Activated CD8-positive, alpha-beta memory T cell treated with anti-CD3 and anti-CD28 coated beads, Interleukin-2, amount 50 U/mL, for 4 hours (primary cell): ENCODE results near the gene CCDC187.

Experiments used
- DNase-seq: peaks from one replicate; pipeline ENCODE4 v3.0.0-alpha.2; 2020

Gene CCDC187

DNA sequence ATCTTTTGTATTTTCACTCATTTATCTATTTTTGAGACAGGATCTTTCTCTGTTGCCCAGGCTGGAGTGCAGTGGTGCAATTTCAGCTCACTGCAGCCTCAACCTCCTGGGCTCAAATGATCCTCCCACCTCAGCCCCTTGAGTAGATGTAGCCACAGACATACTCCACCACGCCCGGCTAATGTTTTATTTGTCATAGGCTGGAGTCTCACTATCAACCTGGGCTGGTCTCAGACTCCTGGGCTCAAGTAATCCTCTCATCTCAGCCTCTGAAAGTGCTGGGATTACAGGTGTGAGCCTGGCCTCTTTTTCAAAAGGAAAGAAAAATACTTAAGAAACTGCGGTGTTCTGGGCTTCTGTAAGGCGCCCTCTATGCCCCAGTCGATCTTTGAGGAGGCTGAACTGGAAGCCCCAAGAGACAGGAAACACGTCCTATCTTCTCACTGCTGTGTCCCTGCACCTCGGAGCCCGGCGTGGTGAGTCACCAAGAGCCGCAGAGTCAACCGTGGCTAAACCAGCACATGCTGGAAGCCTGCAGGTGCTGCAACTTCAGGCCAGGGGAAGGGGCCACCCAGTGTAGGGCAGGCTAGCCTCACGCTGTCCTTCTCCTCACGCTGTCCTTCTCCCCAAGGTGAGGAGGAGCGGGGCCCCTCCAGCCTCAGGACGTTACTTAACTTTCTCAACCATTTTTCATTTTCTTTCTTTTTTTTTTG is 83.7 kb downstream of the CCDC187 start:
- no peak for DNase-seq

DNA sequence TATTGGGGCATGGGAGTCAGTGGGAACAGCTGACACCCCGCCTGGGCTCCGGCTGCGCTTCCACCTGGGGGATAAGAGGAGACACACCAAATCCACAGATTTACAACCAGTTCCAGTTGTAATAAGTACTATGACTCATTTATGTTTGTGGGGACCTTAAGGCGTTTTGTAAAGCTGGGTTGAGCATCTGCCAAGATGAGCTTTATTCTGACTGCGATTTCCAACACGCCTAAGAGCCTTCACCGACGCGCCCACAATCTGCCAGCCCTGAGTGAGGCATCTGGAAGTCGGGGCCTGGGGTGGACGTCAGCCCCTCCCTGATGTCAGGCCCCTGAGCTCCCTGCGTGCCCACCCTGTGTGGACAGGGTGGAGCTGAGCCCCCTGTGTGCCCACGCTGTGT is 84.6 kb downstream of the CCDC187 start:
- no peak for DNase-seq

DNA sequence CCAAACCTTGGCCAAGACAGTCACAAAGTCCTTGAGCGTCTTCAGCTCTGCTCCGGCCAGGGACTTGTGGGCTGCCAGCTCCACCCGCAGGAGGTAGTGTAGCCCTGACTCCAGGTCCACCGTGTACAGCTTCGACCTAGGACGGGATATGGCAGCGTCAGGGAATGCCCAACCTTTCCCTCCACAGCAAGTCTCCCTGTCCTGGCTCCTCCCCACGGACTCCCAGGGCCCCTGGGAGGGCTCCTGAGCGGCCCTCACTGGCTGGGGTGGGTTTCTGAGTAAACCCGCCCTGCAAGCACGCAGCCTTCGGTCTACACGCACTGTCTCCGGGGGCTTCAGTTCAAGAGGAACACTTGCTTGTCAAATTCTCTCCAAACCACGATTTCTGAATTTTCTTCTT is 85.2 kb downstream of the CCDC187 start:
- DNase-seq, result no peak

DNA sequence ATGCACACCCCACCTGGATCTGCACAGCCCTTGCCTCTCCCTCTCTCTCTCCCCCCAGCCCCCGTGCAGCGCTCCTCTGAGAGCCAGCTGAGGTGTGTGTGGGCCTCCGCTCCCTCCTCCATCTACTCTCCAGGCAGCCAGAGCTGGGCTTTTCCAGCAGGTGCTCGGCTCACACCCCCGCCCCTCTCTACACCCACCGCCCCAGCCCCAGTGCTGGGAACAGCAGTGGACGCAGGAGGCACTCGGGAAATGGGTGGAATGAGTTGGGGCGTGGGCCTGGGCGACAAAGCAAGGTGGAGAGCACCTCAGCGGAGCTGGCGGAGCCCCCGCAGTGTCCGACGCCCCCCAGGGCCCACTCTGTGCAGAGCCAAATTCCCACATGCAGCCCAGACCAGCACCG is 85.6 kb downstream of the CCDC187 start:
- no peak for DNase-seq

DNA sequence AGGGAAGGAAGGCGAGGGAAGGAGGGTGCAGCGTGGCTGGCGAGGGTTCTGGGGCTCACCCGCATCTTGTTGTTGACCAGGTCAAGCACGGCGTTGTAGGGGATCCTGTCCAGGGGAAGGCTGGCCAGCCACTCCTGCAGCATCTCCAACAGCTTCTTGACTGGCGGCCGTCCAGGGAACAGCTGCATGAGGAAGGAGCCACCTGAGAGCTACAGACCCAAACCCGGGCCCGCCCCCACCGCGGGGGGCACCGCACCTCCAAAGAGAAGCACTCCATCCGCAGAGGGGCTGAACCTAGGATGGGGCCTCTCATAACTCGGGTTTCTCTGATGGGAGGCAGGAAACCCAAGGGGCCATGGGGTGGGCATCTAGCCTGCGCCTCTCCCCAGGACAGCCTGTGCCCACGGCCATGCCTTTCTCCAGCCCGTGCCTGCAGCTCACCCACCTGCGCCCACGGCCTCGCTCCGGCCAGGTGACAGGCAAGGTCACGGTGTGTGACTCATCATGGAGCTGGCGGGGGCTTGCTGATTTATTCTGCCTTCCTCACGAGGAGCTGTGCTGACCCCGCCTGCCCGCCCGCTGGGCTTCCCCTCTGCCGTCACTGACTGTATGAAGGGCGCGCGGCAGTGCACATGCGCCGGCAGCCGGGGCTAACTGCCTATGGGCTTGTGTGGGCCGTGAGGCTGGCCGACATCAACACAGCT is 87.2 kb downstream of the CCDC187 start:
- no peak for DNase-seq

DNA sequence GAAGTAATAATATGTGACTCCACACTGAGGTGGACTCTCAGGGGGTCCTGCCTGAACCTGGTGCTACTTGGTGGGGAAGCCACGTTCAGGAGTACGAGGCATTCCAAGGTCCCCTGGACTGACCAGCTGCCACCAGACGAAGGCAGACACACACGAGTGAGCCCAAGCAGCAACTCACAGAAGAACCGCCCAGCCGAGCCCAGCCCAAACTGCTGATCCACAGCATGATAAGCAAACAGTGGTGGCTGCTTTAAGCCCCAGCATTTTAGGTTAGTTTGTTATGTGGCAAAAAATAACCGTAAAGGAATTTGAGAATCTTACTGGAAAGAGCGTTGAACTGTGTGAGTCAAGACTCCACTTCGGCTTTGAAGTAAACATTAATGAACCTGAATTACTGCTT is 90.2 kb downstream of the CCDC187 start:
- no peak for DNase-seq

DNA sequence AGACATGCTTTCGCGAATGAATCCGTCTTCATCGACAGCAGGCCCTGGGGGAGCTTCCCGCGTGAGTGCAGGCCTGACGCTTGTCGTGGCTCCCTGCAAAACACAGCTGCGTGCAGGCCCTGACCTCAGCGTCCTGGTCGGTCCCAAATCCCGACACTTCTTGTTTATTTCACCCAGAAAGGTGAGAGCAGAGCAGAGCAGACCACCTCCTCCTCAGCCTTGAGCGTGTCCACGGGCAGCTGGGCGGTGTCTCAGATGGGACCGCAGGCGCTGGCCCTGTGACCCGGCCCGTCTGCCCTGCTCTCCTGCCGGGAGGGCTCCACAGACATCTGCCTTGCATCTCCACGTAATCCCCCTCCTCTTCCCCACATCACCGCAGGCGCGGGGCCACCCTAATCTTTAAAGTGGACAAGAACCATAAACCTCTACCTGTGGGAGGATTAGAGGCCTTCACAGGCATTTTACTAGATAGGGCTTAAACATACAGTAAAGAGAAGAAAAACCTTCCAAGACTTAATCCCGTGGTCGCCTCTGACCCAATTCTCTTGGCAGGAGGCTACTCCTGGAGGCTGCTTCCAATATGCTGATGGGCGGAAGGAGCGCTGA is 91.4 kb downstream of the CCDC187 start:
- DNase-seq, result no peak

DNA sequence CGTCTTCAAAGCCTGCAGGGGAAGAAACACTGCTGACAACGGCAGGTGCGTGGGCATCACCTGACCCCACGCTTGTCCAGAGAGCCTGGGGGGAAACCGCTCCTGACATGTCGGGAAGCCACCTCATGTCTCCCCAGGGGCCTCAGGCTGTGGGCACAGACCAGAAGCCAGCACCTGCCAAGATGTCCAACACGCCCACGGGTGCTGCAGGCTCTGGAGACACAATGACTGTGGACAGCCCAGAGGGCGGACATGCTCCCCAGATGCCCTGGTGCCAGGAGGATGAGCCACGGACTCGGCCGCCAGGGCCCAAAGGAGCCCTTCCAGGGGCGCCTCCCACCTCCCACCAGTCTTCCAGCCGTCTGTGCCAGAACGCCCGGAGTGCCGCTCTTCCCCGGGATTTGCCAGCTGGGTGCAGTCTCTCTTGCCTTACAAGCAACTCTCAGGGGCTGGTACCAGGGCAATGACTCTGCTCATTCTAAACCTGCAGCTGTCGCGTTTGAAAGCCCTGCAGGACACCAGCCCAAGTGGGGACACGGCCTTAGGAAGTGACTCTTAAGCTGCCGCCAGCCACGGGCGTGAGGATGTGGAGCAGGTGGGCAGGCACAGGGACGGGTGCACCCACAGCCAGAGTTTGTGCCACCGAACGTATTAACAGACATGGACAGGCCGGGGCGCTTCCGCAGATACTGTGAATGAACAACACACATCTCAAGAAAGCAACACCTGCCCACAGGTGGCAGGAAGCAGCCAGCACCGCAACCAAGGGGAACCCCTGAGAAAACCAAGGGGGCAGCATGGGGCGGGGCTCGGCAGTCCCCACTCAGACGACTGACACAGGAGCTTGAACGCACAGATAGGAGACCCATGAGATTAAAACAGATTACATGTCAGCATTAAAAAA is 92.2 kb downstream of the CCDC187 start:
- no peak for DNase-seq

DNA sequence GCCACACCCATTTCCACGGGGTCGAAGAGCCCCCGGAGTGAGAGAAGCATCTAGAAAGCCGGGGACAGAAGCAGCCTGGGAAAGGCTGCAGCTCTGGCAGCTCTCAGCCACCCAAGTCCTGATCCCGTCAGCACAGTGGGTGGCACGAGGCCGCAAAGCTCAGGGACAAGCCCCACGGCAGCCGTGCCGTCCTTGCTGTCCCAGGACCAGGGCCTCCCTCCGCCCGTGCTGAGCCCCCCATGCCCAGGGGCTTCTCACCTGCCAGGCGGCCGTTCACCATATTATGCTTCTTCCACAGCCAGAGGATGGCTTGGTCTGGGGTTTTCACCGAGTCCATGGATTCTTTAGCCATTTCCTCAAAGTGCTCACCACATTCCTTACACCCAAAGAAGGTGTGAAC is 92.9 kb downstream of the CCDC187 start:
- DNase-seq, result no peak

DNA sequence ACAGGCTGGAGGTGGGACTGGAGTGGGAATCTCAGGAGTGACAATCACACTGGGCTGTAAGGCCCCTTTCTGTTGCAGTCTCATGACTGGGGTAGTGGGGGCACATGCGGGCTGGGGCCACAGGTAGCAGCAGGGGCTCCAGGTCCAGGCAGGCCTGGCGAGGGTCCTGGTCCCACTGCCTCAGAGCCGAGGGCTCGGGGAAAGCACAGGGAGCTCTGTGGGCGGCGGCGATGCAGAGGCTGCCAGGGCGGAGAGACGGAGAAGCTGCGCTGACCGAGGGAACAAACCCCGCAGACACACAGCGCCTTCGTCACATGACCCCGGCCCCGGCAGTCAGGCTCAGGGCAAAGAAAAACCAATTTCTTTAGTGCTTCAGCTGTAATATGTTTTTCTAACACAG is 93.6 kb downstream of the CCDC187 start:
- DNase-seq, result no peak

DNA sequence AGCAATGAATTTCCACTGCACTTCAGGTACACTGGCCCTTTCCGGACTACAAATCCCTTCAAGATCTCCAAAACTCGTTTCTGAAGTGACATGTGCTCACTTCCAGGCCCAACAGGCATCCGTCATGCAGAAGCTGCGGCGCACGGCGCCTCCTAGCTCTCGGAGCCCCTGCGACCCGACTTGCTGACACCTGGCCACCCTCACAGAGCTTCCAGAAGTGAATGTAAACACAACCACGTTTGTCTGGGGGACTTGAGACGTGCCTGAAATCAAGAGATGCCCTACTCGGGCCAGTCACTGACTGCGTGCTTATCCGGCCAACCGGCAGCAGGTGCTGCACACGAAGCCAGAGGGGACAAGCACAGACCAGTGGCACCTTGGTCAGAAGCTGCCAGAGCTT is 94.1 kb downstream of the CCDC187 start:
- no peak for DNase-seq

DNA sequence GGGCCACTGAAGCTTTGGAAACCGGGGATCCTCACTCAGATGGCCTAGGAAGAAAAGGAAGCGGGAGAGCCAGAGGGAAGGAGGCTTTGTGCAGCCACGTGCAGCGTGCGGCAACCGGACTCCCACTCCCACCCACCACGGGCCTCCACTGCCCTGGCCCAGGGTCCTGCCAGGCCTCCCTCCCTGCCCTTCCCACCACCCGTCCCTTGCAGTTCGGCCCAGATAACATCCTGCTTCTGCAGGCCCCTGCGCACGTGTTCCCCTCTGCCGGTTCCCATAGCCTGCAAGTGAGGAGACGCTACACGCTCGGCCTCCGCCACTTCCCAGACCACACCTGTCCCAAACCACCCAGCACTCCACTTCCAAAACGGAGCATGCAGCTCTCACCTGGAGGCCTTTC is 94.7 kb downstream of the CCDC187 start:
- no peak for DNase-seq

DNA sequence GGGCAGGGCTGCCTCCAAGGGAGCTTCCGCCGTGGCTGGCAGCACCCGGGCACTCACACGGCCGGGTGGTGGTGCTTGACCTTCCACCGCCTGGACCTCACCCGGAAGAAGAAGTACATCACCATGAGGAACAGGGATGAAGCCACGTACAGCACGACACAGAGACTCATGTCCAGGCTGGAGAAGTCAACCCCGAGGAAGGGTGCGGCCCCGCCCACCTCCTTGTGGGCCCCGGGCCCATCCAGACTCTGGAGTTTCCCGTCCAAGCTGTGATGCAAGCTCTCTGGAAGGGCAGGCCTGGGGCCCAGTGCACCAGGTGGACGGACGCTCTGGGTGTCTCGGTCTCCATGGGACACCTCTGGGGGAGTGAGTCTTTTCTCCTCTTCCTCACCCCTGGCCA is 95.2 kb downstream of the CCDC187 start:
- DNase-seq, result no peak

DNA sequence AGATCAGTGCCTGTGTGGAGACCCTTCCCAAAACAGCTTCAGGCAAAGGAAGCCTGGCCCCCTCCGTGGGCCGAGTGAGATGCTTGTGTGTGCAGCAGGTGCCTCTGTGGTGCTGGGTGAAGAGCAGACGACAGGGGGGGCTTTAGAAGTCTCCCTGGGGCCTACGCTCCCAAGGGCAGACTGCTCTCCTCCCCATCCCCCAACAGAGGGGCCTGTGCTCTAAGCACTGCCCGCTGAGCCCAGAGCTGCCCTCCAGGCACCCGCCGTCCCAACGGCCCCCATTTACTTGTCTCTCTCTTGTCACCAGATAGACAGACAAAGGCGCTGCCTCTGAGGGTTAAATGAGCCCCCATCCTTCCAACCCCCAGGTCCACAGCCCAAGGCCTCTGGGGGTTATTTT is 96.3 kb downstream of the CCDC187 start:
- DNase-seq, result no peak

DNA sequence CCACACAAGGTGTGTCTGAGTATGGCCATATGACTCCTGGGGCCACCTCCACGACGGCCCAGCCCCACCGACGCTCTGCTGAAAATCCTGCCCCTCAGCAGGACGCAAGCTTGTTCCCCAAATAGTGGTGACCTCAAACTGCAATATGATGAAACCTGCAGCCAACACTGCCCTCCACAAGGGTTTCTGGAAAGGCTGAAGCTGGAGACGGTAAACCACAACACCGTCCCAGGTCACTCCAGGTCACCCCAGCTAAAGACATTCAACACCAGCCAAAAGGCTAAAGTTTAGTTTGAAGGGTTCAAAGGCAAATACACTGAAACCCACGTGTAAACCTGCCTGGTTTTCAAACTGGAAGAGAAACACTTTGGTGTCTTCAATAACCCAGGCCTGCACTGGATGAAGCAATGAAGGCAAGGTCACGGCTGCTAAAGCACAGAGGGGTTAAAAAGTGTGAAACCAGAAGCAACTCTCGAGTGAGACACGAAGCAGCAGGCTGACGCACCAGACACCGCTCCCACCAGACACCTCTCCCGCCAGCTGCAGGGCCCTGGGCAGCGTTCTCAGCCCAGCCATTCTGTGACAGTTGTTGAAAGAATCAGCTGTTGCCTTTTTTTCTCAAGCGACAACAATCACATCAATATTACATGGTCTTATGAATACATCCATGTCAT is 97.2 kb downstream of the CCDC187 start:
- no peak for DNase-seq

DNA sequence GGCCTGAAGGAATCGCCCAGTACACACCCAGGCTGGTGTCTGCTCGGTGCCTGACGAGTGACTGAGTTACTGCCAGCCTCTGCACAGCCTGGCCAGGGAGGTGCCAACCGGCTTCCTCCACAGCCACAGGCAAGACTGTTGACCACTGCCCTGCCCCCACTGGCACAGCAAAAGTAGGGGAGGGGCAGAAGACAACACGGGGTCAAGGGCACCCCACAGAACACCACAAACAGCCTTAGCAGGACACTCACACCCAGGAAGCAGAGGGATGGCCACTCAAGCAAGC is 98.2 kb downstream of the CCDC187 start:
- DNase-seq, result no peak

DNA sequence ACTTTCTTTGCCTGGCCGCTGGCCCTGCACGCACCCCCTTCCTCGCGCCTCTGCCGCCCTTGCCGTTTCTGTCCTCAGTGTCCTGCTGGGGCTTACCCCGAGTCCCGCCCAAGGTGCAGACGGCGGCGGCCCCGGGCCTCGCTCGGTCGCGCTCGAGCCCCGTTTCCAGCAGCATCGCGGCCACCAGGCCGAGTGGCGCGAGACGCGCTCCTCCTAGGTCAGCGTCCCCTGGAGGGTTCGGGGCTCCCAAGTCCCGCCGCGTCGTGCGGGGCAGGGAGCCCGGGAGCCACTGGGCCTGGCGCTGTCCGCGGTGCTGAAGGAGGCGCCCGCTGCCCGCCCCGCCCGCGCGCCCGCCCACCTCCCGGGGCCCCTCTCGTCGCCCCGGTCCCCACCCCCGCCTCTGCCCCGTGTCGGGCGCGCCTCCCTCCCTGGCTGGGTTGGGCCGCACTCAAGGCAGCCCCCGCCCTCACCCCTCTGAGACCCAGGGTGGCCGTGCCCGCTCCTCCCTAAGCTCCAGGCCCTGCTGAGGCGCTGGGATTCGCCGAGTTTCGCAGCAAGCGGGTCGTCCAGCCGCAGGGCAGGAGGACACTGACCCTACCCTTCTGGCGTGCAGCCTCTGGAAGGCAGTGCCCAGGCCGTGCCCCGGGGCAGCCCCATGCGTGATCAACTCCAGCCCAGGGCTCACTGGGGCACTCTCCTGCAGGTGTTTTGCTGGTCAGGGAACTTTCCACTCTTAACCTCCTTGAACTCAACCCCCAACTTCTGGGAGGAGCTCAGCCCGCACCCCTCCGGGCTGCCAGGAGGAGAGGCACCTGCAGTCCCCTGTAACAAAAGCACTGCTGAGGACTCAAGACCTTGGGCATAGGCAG is 98.8 kb downstream of the CCDC187 start, which contains the start of gene LHX3:
TSS of gene LHX3 (minus strand) at position 291 of the 869 bp plus-strand sequence. CDS start at position 175, 116 bp downstream.
- no peak for DNase-seq

DNA sequence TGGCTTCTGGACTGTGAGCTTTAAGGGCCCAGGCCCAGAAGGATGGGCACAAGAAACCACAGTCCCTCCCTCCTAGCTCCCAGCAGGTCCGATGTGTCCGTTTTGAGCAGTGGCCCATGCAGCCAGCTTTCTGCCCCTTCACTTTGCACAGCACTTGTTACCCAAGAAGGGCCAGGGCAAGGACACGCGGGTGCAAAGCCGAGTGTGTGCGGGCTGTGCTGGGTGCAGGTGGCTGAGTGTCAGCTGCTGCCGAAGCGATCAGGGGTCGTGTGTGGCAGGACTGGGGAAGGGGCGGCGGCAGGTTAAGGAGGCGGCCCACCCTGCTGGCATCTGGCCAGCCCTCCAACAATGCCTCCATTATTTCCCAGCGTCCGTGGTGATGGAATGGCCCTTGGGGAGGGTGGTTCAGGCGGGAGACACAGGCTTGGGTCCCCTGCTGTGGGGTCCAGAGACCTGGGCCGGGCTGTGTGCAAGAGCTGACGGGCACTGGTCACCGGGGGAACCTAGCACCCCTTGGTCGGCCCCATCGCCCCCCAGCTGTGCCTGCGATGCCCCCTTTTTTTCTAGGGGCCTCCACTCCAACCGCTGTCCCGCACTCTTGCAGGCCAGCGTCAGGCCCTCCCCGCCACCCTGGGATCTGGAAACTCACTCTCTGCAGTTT is 99.6 kb downstream of the CCDC187 start:
- DNase-seq, result no peak

DNA sequence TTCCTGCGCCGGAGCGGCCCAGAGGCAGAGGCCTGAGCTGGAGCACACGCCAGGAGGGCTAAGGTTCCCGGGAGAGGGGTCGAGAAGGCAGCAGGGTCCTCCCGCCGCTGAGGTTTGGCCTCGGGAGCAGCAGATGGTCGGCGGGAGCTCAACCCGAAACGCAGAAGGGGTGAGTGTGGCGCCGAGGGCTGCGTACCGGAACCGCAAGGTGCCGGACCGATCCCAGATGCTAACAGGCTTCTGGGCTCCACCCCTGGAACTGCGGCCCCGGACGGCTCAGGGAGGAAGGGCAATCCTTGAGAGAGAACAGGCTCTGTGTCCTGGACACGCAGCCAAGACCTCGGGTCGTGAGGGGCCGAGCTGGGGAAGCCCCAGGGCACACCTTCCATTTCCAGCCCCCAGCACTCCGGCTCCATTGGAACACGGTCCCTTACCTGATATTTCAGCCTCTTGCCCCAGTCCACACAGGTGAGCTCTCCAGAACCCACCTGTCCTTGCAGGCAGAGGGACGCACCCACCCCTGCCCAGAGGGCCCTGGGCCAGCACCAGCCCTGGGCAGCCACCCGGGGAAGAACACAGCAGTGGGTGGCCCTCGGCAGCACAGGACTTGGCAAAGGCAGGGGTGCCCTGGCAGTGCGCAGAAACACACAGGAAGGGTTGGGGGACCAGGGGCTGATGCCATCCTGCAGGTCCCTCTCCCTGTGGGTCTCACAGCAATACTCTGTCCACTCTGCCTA is 100.3 kb downstream of the CCDC187 start:
- no peak for DNase-seq
